ENCODE measurements around the gene EZR.

DNA sequence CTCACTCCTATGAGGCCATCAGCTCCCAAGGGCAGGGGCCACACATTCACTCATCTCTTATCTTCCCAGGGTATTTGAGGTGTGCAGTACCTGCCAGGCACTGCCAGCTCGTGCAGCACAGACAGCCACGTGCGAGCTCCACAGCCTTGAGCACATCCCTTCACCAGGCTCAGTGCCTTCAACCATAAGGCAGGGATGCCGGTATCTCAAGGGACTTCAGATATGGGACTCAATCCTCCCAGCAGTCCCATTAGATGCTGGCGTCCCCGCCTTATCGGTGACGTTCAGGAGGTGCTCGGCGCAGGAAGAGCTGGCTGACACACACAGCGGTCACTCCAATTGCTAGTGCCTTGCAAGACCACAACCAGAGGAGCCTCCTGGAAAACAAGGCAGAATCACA is 47.0 kb downstream of the EZR start:
- TF ChIP-seq FOXM1 (IDR thresholded peaks at IDR 0.05; ENCODE audit: low read depth) (no peak), FOXM1 (CRISPR knock-in tag; IDR thresholded peaks at IDR 0.05; ENCODE audit: low read depth) (no peak), U2AF2 (optimal IDR thresholded peaks at IDR 0.05; ENCODE audit: low read depth, low read length) (no peak), LCOR (CRISPR knock-in tag; IDR thresholded peaks at IDR 0.05) (no peak), BRCA1 (IDR thresholded peaks at IDR 0.05) (no peak), BRCA1 (CRISPR knock-in tag; IDR thresholded peaks at IDR 0.05) (no peak), EGR1 (conservative IDR thresholded peaks at IDR 0.05) (no peak), RCOR1 (IDR thresholded peaks at IDR 0.05; ENCODE audit: borderline replicate concordance in 1 of 2, low read depth in 2 of 2, low read length in 2 of 2) (no peak), ZNF274 (IDR thresholded peaks at IDR 0.05; ENCODE audit: borderline replicate concordance, low read depth, low read length) (no peak), YY1 (IDR thresholded peaks at IDR 0.05; ENCODE audit: borderline replicate concordance in 1 of 3, control insufficient read depth in 1 of 3, extremely low read depth in 1 of 3, insufficient read depth in 3 of 3, insufficient read length in 1 of 3, insufficient replicate concordance in 2 of 3, low read depth in 1 of 3, low read length in 2 of 3) (no peak)
